Activated CD4-positive, alpha-beta T cell treated with anti-CD3 and anti-CD28 coated beads, Interleukin-10, Interleukin-2, amounts not matched to agents 100 ng/mL and 50 ng/mL, durations not matched to agents 16 hours and 8 hours (primary cell): ENCODE results near the gene FITM1.

Source experiments
- DNase-seq: peaks from one replicate; pipeline ENCODE4 v3.0.0-alpha.2; 2020

The FITM1 gene

GRCh38 chr14:24141097-24141880 lies 10.8 kb downstream of the FITM1 start, which contains the start of gene EMC9:
TSS of gene EMC9 (minus strand) at chr14:24141591. CDS start at chr14:24141304, 287 bp downstream.
- DNase-seq: peak; percentile 100

GRCh38 chr14:24143511-24143910 lies 13.1 kb downstream of the FITM1 start:
- no peak for DNase-seq

GRCh38 chr14:24144451-24144850 lies 14.0 kb downstream of the FITM1 start:
- DNase-seq: no peak

- DNase-seq: no peak
These were observed 14.8 kb downstream of the FITM1 start for GRCh38 chr14:24145219-24145618.

- peak; percentile 30 for DNase-seq
These were observed 15.4 kb downstream of the FITM1 start for GRCh38 chr14:24145690-24146452.

GRCh38 chr14:24146453-24146977 lies 16.1 kb downstream of the FITM1 start, which contains the start of gene PSME2:
TSS of gene PSME2 (minus strand) at chr14:24146610. CDS start at chr14:24146581, 29 bp downstream.
- peak; percentile 98 for DNase-seq

GRCh38 chr14:24146978-24147760 lies 16.7 kb downstream of the FITM1 start, which contains the start of gene RNF31:
TSS of gene RNF31 (plus strand) at chr14:24147498. CDS start at chr14:24147699, 201 bp downstream.
- peak; percentile 99 for DNase-seq

- DNase-seq: peak; percentile 23
These were observed 17.4 kb downstream of the FITM1 start for GRCh38 chr14:24147761-24148428.

- no peak for DNase-seq
These were observed 19.0 kb downstream of the FITM1 start for GRCh38 chr14:24149302-24149969.

- no peak for DNase-seq
These were observed 19.6 kb downstream of the FITM1 start for GRCh38 chr14:24150061-24150460.

GRCh38 chr14:24150567-24150966 lies 20.1 kb downstream of the FITM1 start:
- DNase-seq: no peak

GRCh38 chr14:24150993-24151392 lies 20.5 kb downstream of the FITM1 start:
- no peak for DNase-seq

GRCh38 chr14:24151404-24152080 lies 21.1 kb downstream of the FITM1 start:
- no peak for DNase-seq

GRCh38 chr14:24155100-24155499 lies 24.6 kb downstream of the FITM1 start:
- no peak for DNase-seq

GRCh38 chr14:24156840-24157239 lies 26.4 kb downstream of the FITM1 start:
- DNase-seq: no peak

GRCh38 chr14:24157331-24157730 lies 26.9 kb downstream of the FITM1 start:
- no peak for DNase-seq

GRCh38 chr14:24159777-24160498 lies 29.5 kb downstream of the FITM1 start:
- DNase-seq: no peak

GRCh38 chr14:24160499-24160849 lies 30.0 kb downstream of the FITM1 start:
- no peak for DNase-seq

GRCh38 chr14:24160850-24161804 lies 30.7 kb downstream of the FITM1 start, which contains the start of gene IRF9:
TSS of gene IRF9 (plus strand) at chr14:24161265. CDS start at chr14:24162145, 880 bp downstream.
- DNase-seq: peak; percentile 97
